T follicular helper cell (primary cell): Measurements from ENCODE around the gene USP9X.
"Not testable (repeated sequence)": the region's sequence is repeated elsewhere in the genome, so short reads cannot be mapped to it uniquely, and the experiment has no call there.

Experiments used
- DNase-seq: peaks from one replicate; pipeline ENCODE4 v3.0.0-alpha.2; 2020; ENCODE audit warnings: low read depth
- total RNA-seq, 2 experiments: gene quantifications; one replicate each; lab custom pipeline; 2026; lab: John Stamatoyannopoulos, UW

USP9X gene
- 327 to 469 reads per million in 2 experiments for total RNA-seq

- peak; percentile 89 for DNase-seq
These were observed at the start of gene USP9X for GRCh38 chrX:41084893-41085511. Gene USP9X, plus strand, starts transcription at chrX:41085445. Its CDS starts 38,184 bp downstream, at chrX:41123629.

GRCh38 chrX:41035582-41035981 is 49.7 kb upstream of the USP9X start:
- no peak for DNase-seq

GRCh38 chrX:41036668-41037326 is 48.4 kb upstream of the USP9X start:
- DNase-seq = no peak

- DNase-seq = no peak
These were observed 42.0 kb upstream of the USP9X start for GRCh38 chrX:41043196-41043595.

- no peak for DNase-seq
These were observed 41.4 kb upstream of the USP9X start for GRCh38 chrX:41043674-41044345.

GRCh38 chrX:41045960-41046567 is 39.2 kb upstream of the USP9X start:
- DNase-seq = no peak

- no peak for DNase-seq
These were observed 37.2 kb upstream of the USP9X start for GRCh38 chrX:41047878-41048534.

GRCh38 chrX:41050359-41050758 is 34.9 kb upstream of the USP9X start:
- DNase-seq = no peak

GRCh38 chrX:41051288-41051687 is 34.0 kb upstream of the USP9X start:
- no peak for DNase-seq

GRCh38 chrX:41055740-41056139 is 29.5 kb upstream of the USP9X start:
- DNase-seq = no peak

- not testable (repeated sequence) for DNase-seq
These were observed 22.0 kb upstream of the USP9X start for GRCh38 chrX:41063276-41063675.

GRCh38 chrX:41064018-41064417 is 21.2 kb upstream of the USP9X start:
- DNase-seq = no peak

GRCh38 chrX:41066391-41066790 is 18.9 kb upstream of the USP9X start:
- DNase-seq = no peak

- DNase-seq = no peak
These were observed 18.3 kb upstream of the USP9X start for GRCh38 chrX:41066969-41067368.

- DNase-seq = no peak
These were observed 17.5 kb upstream of the USP9X start for GRCh38 chrX:41067721-41068120.

GRCh38 chrX:41076742-41077141 is 8.5 kb upstream of the USP9X start:
- DNase-seq = no peak

GRCh38 chrX:41081821-41082220 is 3.4 kb upstream of the USP9X start:
- no peak for DNase-seq

- no peak for DNase-seq
These were observed 2.5 kb upstream of the USP9X start for GRCh38 chrX:41082783-41083182.

- peak; percentile 99 for DNase-seq
These were observed 977 bp upstream of the USP9X start for GRCh38 chrX:41084044-41084892.

- DNase-seq = peak; percentile 77
These were observed 250 bp downstream of the USP9X start for GRCh38 chrX:41085512-41085877.

- peak; percentile 19 for DNase-seq
These were observed 807 bp downstream of the USP9X start for GRCh38 chrX:41085878-41086626.
